SK-N-SH (cell line): ENCODE data around the gene POU2F1. TPM values are rescaled to one million over a fixed set of nuclear protein-coding genes. Genes with fewer than 3 reads are reported as not detected.

Experiments
- CTCF ChIA-PET: fragments of 300-600, 350-600 bp; formaldehyde crosslinking; extraction: SDS; loops from one replicate; lab custom pipeline; 2021; lab: Yijun Ruan, JAX
- POLR2A ChIA-PET: fragments of 350-600 bp; sonication (Branson Sonifier 250); formaldehyde crosslinking; extraction: SDS; loops from one replicate; lab custom pipeline; 2020; ENCODE audit warnings: antibody characterized with exemption, inconsistent platforms; lab: Yijun Ruan, JAX
- DNase-seq: peaks from one replicate; pipeline ENCODE4 v3.0.0; 2012
- H2AFZ ChIP-seq: fragments of 200-600 bp; sonication (generic); 2 replicates; pipeline ENCODE4 v1.8.1; 2016; ENCODE audit warnings: antibody characterized with exemption, mild to moderate bottlenecking, low read depth
- H3F3A ChIP-seq: fragments of 200-600 bp; sonication (generic); replicated peaks from 2 replicates; pipeline ENCODE3; 2016; ENCODE audit warnings: antibody characterized with exemption, mild to moderate bottlenecking; ENCODE audit not compliant: insufficient read depth
- H3K27ac ChIP-seq, 2 experiments: fragments of 200-500 bp in 1 of 2; fragments of 200-600 bp in 1 of 2; sonication (Bioruptor generic) in 1 of 2; sonication (generic), shearing (Covaris generic) in 1 of 2; 2 replicates each; pipeline versions ENCODE4 v1.5.1 to v1.6.1; 2014 to 2016; ENCODE audit warnings: low read depth in 2 of 2, inconsistent platforms in 1 of 2, low read length in 1 of 2, mild to moderate bottlenecking in 1 of 2, mixed read lengths in 1 of 2
- H3K27me3 ChIP-seq: fragments of 200-600 bp; sonication (generic), shearing (Covaris generic); 2 replicates; pipeline ENCODE4 v1.6.1; 2016; ENCODE audit warnings: mixed run types; ENCODE audit not compliant: insufficient read depth
- H3K36me3 ChIP-seq, 2 experiments: fragments of 200-500 bp in 1 of 2; fragments of 200-600 bp in 1 of 2; sonication (Bioruptor generic) in 1 of 2; sonication (generic) in 1 of 2; replicated peaks in 1 of 2; 2 replicates each; pipeline versions ENCODE3 to v1.5.1; 2014 to 2016; ENCODE audit warnings: low read length in 1 of 2, mild to moderate bottlenecking in 1 of 2; ENCODE audit not compliant: insufficient read depth in 2 of 2, control insufficient read depth in 1 of 2
- H3K4me1 ChIP-seq, 2 experiments: fragments of 200-500 bp in 1 of 2; fragments of 200-600 bp in 1 of 2; sonication (Bioruptor generic) in 1 of 2; sonication (generic), shearing (Covaris generic) in 1 of 2; 2 replicates each; pipeline versions ENCODE4 v1.5.1 to v1.6.1; 2014 to 2016; ENCODE audit warnings: low read depth in 1 of 2, low read length in 1 of 2, mixed run types in 1 of 2; ENCODE audit not compliant: insufficient read depth in 2 of 2, control insufficient read depth in 1 of 2
- H3K4me2 ChIP-seq: fragments of 200-600 bp; sonication (generic), shearing (Covaris generic); 2 replicates; pipeline ENCODE4 v1.6.1; 2017; ENCODE audit warnings: mixed run types
- H3K4me3 ChIP-seq, 2 experiments: fragments of 200-500 bp in 1 of 2; fragments of 200-600 bp in 1 of 2; sonication (Bioruptor generic) in 1 of 2; sonication (generic), shearing (Covaris generic) in 1 of 2; 2 replicates each; pipeline versions ENCODE4 v1.5.1 to v1.8.1; 2014 to 2016; ENCODE audit warnings: low read depth in 2 of 2, inconsistent platforms in 1 of 2, low read length in 1 of 2, mild to moderate bottlenecking in 1 of 2, mixed read lengths in 1 of 2, moderate library complexity in 1 of 2
- H3K79me2 ChIP-seq: fragments of 200-600 bp; sonication (generic); 2 replicates; pipeline ENCODE4 v1.8.1; 2017; ENCODE audit warnings: mild to moderate bottlenecking; ENCODE audit not compliant: insufficient read depth
- H3K9ac ChIP-seq: fragments of 200-600 bp; sonication (generic); 2 replicates; pipeline ENCODE4 v1.6.1; 2017; ENCODE audit warnings: mixed run types
- H3K9me2 ChIP-seq: fragments of 200-600 bp; sonication (generic); 2 replicates; pipeline ENCODE4 v1.6.1; 2017; ENCODE audit warnings: mixed run types
- H3K9me3 ChIP-seq: fragments of 200-600 bp; sonication (generic); 2 replicates; pipeline ENCODE4 v1.6.1; 2017; ENCODE audit warnings: mixed run types, mild to moderate bottlenecking, moderate library complexity
- H4K20me1 ChIP-seq: fragments of 200-600 bp; sonication (generic); 2 replicates; pipeline ENCODE4 v1.6.1; 2017; ENCODE audit warnings: mild to moderate bottlenecking, mixed run types; ENCODE audit not compliant: insufficient read depth
- EZH2phosphoT487 ChIP-seq: fragments of 200-600 bp; sonication (generic); IDR thresholded peaks from 2 replicates; pipeline ENCODE4 v1.6.1; 2017; ENCODE audit warnings: low read depth, mixed run types, mild to moderate bottlenecking, antibody characterized with exemption, moderate library complexity, borderline replicate concordance
- FOSL2 ChIP-seq: IDR thresholded peaks from 2 replicates; pipeline ENCODE4 v1.4.0; 2012; ENCODE audit warnings: low read depth, mild to moderate bottlenecking, moderate library complexity, borderline replicate concordance
- FOXJ3 ChIP-seq: sonication (generic); formaldehyde crosslinking; IDR thresholded peaks from 2 replicates; pipeline ENCODE4 v1.5.1; 2020; ENCODE audit warnings: mild to moderate bottlenecking, missing genetic modification reagents
- FOXM1 ChIP-seq: IDR thresholded peaks from 2 replicates; pipeline ENCODE4 v1.4.0; 2012; ENCODE audit warnings: low read depth, mild to moderate bottlenecking
- IRF3 ChIP-seq: fragments of 150-350 bp; IDR thresholded peaks from 2 replicates; pipeline ENCODE4 v1.6.1; 2016; ENCODE audit warnings: mild to moderate bottlenecking, low read depth, low read length
- JUND ChIP-seq: IDR thresholded peaks from 2 replicates; pipeline ENCODE4 v1.4.0; 2012
- MAX ChIP-seq: IDR thresholded peaks from 2 replicates; pipeline ENCODE4 v1.4.0; 2012; ENCODE audit warnings: low read depth
- MEF2A ChIP-seq: IDR thresholded peaks from 2 replicates; pipeline ENCODE4 v1.4.0; 2012; ENCODE audit warnings: low read depth, borderline replicate concordance
- NFIC ChIP-seq: IDR thresholded peaks from 2 replicates; pipeline ENCODE4 v1.4.0; 2012; ENCODE audit warnings: borderline replicate concordance
- NRF1 ChIP-seq: IDR thresholded peaks from 2 replicates; pipeline ENCODE4 v1.6.1; 2012; ENCODE audit warnings: low read depth, mild to moderate bottlenecking, low read length
- PBX3 ChIP-seq: IDR thresholded peaks from 2 replicates; pipeline ENCODE4; 2012
- POLR2AphosphoS5 ChIP-seq: IDR thresholded peaks from 2 replicates; pipeline ENCODE4 v1.6.1; 2012; ENCODE audit warnings: low read depth, low read length
- REST ChIP-seq: IDR thresholded peaks from 2 replicates; pipeline ENCODE4 v1.6.1; 2012; ENCODE audit warnings: mild to moderate bottlenecking, low read depth, low read length, moderate library complexity
- TAF1 ChIP-seq: IDR thresholded peaks from 2 replicates; pipeline ENCODE4 v1.6.1; 2012; ENCODE audit warnings: low read depth, mild to moderate bottlenecking, low read length, moderate library complexity, borderline replicate concordance
- USF2 ChIP-seq: fragments of 150-350 bp; IDR thresholded peaks from 2 replicates; pipeline ENCODE4 v1.6.1; 2017; ENCODE audit warnings: antibody characterized with exemption, low read length, low read depth, borderline replicate concordance
- WGBS: methylation state at CpG from one replicate; pipeline ENCODE4 v1.1.6; 2017; ENCODE audit warnings: low lambda C conversion rate; 5-methylcytosine and 5-hydroxymethylcytosine counted together
- polyA plus RNA-seq, 3 experiments: library from polyadenylated mRNA; depleted of rRNA; stranded (reverse); fragments of >200 nt; gene quantifications; 2 replicates each; pipeline ENCODE4 v1.2.3, GENCODE V29; 2012

The POU2F1 gene
- polyA plus RNA-seq, 1 of the 3 experiments (the other 2 are of a cell fraction), result 1.2 TPM

GRCh38 chr1:167471568-167471967 lies 250.9 kb downstream of the POU2F1 start:
- Histone ChIP-seq H3K4me2 (no peak overlapping the region), H3K4me3 (no peak overlapping the region), H4K20me1 (no peaks in the 10 kb centered on the region), H3K9me3 (no peaks in the 10 kb centered on the region), H3K4me1 (peaks cover 0 to 7% of the 10 kb centered on the region in 2 experiments; a peak in 1 of 4 replicates), H3K36me3 (no peaks in the 10 kb centered on the region), H3K27ac (no peak overlapping the region), H3K27me3 (no peaks in the 10 kb centered on the region), H2AFZ (no peak overlapping the region), H3K79me2 (no peaks in the 10 kb centered on the region), H3K9me2 (no peaks in the 10 kb centered on the region), H3K9ac (no peak overlapping the region), H3F3A (no peaks in the 10 kb centered on the region)
- WGBS, result 70% methylated on average over 5 of the region's 5 CpGs
- no peak for DNase-seq
- POLR2A ChIA-PET, result no interaction called here
- CTCF ChIA-PET, result interaction anchor here (1.3 kb wide), 1 partner anchor 62 kb away, joined by 5 read pairs; no protein-coding TSS in a partner anchor
- TF ChIP-seq MEF2A (no peak), PBX3 (no peak), NRF1 (no peak), NFIC (no peak), TAF1 (no peak), MAX (no peak), FOXJ3 (CRISPR knock-in tag) (no peak), USF2 (no peak), JUND (no peak)

- Histone ChIP-seq H3K9ac (no peak overlapping the region), H3K4me3 (no peak overlapping the region), H3K27me3 (0 out of 2 replicates have a peak, but pooled peaks cover 6% of the 10 kb centered on the region), H3F3A (no peaks in the 10 kb centered on the region), H4K20me1 (no peaks in the 10 kb centered on the region), H3K27ac (no peak overlapping the region), H3K9me3 (no peaks in the 10 kb centered on the region), H3K79me2 (no peaks in the 10 kb centered on the region), H3K4me1 (peaks cover 0 to 7% of the 10 kb centered on the region in 2 experiments; a peak in 1 of 4 replicates), H2AFZ (no peak overlapping the region), H3K36me3 (no peaks in the 10 kb centered on the region), H3K9me2 (no peaks in the 10 kb centered on the region), H3K4me2 (no peak overlapping the region)
- ChIA-PET POLR2A (no interaction called here), CTCF (interaction anchor here (0.8 kb wide), 1 partner anchor 15 kb away, joined by 3 read pairs; no protein-coding TSS in a partner anchor)
- TF ChIP-seq REST (no peak), IRF3 (no peak), MAX (no peak), FOXM1 (no peak), EZH2phosphoT487 (no peak), POLR2AphosphoS5 (no peak), MEF2A (no peak), FOSL2 (no peak), PBX3 (no peak)
- 74% methylated on average over 9 of the region's 10 CpGs for WGBS
- DNase-seq, result no peak
These were observed 252.3 kb downstream of the POU2F1 start for GRCh38 chr1:167472752-167473521.
